Endothelial cell of hepatic sinusoid (primary cell): ENCODE measurements around the gene PSTPIP2.

Experiments used
- in situ Hi-C: cut with HindIII; loops from 2 replicates; pipeline ENCODE4 v1.10.0; 2017; ENCODE audit warnings: low sequenced_read_pairs

Gene PSTPIP2

GRCh38 chr18:46071653-46072375, at the start of gene PSTPIP2:
Gene PSTPIP2 (minus strand): TSS chr18:46072260. CDS start chr18:46072188, 72 bp downstream.
- in situ Hi-C loops = no loop called here

DNA sequence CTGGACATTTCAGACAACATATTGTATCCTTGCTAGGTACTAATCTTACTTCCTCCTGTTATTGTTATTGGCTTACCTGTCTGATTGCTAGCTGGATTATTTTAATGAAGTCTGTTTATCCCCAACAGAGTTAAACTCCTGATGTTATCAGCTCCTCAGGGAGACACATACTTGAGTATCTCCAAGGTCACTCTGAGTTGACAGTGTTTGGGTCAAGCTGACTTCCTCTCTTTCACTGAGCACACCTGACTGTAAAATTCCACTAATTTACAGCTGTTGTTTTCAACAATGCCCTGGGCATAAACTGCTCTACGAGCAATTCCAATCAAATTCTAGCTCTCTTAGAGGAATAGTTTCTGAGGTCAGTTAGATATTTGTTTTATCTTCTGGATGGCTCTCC, 41.7 kb upstream of the PSTPIP2 start:
- in situ Hi-C loops = no loop called here

DNA sequence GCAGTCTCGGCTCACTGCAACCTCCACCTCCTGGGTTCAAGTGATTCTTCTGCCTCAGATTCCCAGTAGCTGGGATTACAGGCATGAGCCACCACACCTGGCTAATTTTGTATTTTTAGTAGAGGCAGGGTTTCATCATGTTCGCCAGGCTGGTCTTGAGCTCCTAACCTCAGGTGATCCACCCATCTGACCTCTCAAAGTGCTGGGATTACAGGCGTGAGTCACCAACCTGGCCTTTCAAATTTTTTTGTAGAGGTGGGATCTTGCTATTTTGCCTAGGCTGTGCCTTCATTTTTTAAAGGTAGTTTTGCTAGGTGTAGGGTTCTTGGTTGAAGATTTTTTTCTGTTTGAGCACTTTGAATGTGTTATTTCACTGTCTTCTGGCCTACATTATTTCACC, 38.3 kb upstream of the PSTPIP2 start:
- in situ Hi-C loops = no loop called here

DNA sequence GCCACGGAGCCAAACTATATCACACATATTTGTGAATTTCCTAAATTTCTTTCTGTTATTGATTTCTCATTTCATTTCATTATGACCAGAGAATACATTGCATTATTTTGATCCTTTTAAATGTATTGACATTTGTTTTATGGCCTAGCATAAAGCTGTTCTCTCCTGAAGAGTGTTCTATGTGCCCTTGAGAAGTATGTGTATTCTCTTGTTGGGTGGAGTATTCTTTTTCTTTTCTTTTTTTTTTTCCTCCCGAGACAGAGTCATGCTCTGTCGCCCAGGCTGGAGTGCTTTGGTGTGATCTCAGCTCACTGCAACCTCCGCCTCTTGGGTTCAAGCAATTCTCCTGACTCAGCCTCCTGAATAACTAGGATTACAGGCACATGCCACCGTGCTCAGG, 37.3 kb upstream of the PSTPIP2 start:
- in situ Hi-C loops = no loop called here

GRCh38 chr18:46104128-46104911, 32.3 kb upstream of the PSTPIP2 start, which contains the start of gene HAUS1:
Gene HAUS1 (plus strand): TSS chr18:46104385. CDS start chr18:46104412, 27 bp downstream.
- in situ Hi-C loops = no loop called here

DNA sequence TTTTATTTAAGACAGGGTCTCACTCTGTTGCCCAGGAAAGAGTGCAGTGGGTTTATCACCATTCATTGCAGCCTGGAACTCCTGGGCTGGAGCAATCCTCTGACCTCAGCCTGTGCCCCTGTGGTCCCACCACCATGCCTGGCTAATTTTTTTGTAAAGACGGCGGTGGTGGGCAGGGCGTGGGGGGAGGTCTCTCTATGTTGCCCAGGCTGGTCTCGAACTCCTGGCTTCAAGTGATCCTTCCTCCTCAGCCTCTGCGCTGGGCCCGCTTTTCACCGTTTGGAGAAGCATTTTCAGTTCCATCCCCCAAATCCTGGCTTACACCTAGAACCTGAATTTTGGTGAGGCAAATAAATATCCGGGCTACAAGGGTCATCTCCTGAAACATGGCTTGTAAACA, 27.4 kb upstream of the PSTPIP2 start:
- in situ Hi-C loops = loop anchor here (25.0 kb wide), 2 partner anchors 187 to 437 kb away; no protein-coding TSS in a partner anchor

- in situ Hi-C loops = loop anchor here (25.0 kb wide), 2 partner anchors 186 to 436 kb away; no protein-coding TSS in a partner anchor
These were observed 26.5 kb upstream of the PSTPIP2 start for GRCh38 chr18:46098616-46098933.

DNA sequence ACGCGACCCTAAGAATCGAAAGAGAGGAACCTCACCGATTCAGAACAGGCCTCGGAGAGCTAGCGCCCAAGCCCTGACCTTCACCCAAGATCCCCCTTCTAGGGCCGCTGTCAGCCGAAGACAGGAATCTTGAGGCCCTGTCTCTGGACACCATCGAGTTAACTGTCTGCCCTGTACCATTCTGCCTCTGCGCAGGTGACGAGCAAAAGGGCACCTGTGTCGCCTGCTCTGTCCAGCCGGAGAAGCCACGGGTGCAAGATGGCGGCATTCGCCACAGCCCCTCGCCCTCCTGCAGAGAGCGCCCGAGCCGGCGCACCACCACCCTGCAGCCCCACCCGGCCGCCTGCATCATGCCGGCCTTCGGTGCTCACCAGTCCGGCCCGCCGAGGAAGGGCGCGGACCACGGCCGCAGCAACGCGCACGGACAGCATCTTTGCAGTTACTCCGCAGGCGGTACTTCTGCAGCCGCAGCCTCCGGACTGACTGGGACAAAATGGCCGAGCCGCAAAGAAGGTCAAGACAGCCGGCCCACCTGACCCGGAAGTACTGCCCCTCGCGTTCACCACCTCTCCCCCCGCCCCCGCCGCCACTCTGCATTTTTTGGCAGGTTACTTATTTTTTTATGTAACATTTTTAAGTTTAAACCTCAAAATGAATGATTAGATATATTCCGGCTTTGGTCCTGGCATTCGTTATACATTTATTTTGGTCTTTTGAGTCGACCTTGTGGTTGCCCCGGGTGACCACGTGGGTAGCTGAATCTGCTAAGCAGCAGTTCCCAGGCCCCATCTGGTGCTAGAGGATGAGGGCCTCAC, 25.9 kb upstream of the PSTPIP2 start, which contains the start of gene ATP5F1A:
Gene ATP5F1A (minus strand): TSS at position 496 of the 815 bp plus-strand sequence. CDS start 65 bp downstream, at position 431.
- in situ Hi-C loops = loop anchor here (25.0 kb wide), 2 partner anchors 186 to 436 kb away; no protein-coding TSS in a partner anchor

DNA sequence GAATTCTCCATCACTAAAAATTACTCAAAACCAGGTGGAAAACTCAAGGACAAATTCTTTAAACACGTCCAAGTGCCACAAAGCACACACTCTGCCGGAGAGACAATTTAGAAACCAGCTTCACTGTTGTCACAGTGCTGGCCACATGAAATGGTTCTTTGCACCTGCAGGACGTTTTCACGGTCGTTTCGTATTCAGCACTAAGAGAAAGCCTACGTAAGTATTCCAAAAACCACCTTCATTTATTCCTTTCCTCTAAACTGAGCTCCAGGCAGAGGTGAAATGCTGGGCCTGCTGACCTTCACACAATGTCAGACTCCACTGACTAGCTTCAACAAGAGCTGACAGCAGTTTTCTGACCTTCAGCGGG, 25.4 kb upstream of the PSTPIP2 start:
- in situ Hi-C loops = loop anchor here (25.0 kb wide), 2 partner anchors 185 to 435 kb away; no protein-coding TSS in a partner anchor

DNA sequence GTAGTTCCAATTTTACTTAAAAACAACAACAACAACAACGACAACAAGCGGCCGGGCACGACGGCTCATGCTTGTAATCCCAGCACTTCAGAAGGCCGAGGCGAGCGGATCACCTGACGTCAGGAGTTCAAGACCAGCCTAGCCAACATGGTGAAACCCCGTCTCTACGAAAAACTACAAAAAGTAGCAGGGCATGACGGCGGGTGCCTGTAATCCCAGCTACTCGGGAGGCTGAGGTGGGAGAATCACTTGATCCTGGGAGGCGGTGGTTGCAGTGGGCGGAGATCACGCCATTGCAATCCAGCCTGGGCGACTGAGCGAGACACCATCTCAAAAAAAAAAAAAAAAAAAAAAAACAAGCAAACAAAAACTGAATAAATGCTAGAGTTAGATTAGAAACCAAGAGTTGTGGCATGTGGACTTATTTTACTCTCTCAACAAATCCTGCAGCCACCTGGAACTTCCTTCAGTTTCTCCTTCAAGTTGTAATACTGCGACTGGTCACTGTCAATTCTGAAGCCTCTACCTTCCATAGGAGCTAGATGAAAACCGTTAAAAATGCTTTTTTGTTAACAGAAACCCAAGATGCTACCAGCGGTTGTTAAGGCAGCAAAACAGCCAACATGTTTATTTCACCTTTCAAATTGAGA, 24.7 kb upstream of the PSTPIP2 start:
- in situ Hi-C loops = loop anchor here (25.0 kb wide), 2 partner anchors 184 to 434 kb away; no protein-coding TSS in a partner anchor

GRCh38 chr18:46095532-46095931, 23.5 kb upstream of the PSTPIP2 start:
- in situ Hi-C loops = loop anchor here (25.0 kb wide), 2 partner anchors 183 to 433 kb away; no protein-coding TSS in a partner anchor

DNA sequence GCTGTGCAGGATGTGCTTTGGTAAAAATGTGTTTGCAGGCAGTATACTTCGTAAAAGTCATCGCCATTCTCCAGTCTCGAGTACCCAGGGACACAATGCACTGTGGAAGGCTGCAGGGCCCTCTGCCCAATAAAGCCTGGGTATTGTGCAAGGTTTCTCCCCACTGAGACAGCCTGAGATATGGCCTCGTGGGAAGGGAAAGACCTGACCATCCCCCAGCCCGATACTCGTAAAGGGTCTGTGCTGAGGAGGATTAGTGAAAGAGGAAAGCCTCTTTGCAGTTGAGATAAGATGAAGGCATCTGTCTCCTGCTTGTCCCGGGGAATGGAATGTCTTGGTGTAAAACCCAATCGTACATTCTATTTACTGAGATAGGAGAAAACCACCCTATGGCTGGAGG, 16.4 kb upstream of the PSTPIP2 start:
- in situ Hi-C loops = loop anchor here (25.0 kb wide), 2 partner anchors 176 to 426 kb away; no protein-coding TSS in a partner anchor

GRCh38 chr18:46084431-46084830, 12.4 kb upstream of the PSTPIP2 start:
- in situ Hi-C loops = loop anchor here (25.0 kb wide), 2 partner anchors 172 to 422 kb away; no protein-coding TSS in a partner anchor

DNA sequence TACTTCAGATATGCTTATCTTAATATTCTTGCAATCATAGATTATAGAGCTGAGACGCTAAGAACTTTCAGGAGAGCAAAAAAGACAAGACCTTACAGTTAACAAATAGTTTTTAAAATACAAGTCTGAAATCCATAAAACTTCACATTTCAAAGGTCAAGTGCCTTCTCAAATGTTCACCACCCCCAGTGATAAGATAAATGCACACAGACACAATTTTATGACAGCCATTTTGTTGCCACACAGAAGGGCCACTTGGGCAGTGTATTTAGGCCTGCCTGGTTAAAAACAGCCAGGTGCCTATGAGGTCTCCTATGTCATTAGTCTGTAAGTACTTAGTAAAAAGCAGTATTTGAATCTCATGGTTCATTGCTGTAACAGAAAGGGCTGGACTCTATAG, 8.1 kb upstream of the PSTPIP2 start:
- in situ Hi-C loops = loop anchor here (25.0 kb wide), 2 partner anchors 168 to 418 kb away; no protein-coding TSS in a partner anchor

DNA sequence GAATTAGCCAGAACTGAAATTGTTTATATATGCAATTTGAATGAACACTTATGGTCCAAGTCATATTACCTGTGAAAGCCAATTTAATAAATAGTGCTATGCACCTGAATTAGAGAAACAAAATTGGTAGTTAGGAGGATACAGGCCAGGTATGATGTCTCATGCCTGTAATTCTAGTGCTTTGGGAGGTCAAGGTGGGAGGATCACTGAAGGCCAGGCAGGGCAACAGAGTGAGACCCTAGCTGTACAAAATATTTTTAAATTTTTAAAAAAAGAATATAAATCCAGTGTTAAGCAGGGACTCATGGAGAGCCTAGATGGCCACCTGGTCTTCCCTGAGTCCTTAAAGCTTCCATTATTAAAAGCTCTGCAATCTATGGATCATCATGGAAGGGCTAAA, 7.3 kb upstream of the PSTPIP2 start:
- in situ Hi-C loops = loop anchor here (25.0 kb wide), 2 partner anchors 167 to 417 kb away; no protein-coding TSS in a partner anchor

DNA sequence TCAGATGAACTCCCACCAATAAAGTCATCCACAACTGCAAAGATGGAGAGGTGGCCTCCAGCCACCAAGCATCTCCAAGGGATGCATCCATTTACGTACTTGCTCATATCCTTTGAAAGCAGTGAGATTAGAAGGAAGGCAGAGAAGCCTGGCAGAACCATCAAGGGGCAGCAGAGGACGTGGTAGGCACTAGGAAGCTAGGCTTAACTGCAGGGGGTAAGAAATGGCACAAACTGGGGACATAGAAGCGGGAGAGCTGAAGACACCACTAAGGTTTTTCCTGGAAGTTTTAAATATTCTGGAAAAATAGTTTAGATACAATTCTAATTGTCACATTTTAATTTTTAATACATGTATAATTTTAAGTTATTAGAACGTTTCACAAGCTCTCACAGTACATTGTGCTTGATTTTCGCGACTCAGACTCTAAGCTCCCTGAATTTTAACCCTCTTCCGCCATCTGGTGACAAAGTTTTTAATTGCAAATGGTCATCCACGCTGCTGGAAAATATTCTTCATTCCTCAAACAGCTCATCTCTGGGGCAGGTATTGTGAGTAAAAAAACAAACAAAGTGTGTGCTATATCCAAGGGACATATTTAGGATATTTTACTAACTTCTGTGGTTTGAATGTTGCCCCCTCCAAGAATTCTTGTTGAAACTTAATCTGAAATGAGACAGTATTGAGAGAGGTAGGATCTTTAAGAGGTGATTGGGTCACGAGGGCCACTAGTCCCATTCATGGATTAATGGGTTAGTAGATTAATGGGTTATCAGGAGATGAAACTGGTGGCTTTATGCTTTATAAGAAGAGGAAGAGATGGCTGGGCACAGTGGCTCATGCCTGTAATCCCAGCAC, 1.6 kb upstream of the PSTPIP2 start:
- in situ Hi-C loops = no loop called here

DNA sequence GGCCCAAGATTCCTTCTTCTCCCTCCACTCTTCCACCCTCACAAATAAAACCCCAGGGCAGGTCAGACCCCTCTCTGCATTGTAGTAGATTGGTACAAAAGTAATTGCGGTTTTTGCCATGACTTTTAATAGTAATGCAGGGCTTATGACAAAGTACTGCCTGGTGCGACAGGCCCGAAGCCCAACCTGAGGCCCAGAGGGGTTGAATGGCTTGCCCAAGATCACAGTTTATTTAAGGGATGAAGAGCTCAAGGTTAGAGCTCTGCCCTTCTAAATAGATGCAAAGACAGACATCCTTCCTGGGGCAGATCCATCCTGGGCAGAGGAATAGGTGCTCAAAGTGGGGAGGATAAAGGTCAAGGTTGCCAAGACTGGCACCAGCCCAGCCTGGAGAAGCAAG, 899 bp upstream of the PSTPIP2 start:
- in situ Hi-C loops = no loop called here

- in situ Hi-C loops = no loop called here
These were observed 362 bp upstream of the PSTPIP2 start for GRCh38 chr18:46072376-46072867.
